HG02981 (cell line): ENCODE data around the gene CACNA1E.

Experiments
- ATAC-seq: cut with Tn5 transposase; IDR thresholded peaks from one replicate; pipeline ENCODE4 v1.9.1; 2021; ENCODE audit warnings: mild to moderate bottlenecking, moderate library complexity; ENCODE audit not compliant: unreplicated experiment

Gene CACNA1E

DNA sequence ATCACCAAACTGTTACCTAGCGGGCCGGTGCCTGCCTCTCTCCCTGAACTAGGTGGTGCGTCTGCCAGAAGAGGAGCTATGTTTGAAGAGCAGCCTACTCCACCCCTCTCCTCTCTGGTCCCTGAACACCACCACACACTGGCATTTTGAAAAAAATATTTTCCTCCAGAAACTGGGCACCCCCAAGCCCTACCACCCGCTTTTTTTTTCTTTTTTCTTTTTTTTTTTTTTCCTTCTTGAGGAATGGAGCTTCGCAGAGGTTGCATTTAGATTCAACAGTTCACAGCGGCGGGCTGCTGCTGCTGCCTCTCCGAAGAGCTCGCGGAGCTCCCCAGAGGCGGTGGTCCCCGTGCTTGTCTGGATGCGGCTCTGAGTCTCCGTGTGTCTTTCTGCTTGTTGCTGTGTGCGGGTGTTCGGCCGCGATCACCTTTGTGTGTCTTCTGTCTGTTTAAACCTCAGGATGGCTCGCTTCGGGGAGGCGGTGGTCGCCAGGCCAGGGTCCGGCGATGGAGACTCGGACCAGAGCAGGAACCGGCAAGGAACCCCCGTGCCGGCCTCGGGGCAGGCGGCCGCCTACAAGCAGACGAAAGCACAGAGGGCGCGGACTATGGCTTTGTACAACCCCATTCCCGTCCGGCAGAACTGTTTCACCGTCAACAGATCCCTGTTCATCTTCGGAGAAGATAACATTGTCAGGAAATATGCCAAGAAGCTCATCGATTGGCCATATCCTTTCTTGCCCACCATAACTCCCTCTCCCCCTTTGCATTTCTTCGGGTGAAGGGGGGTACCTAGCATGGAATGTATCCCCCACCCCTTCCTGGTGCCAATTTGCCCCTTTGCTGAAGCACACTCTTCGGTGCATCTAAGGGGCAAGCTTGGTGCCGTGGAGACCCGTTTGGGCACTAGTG, at the start of gene CACNA1E:
Gene CACNA1E, plus strand, starts transcription at position 233 of the 911 bp plus-strand sequence. Its CDS starts 228 bp downstream, at position 461.
- ATAC-seq = no peak

- no peak for ATAC-seq
Observed at GRCh38 chr1:181433931-181434330, 49.4 kb upstream of the CACNA1E start.

DNA sequence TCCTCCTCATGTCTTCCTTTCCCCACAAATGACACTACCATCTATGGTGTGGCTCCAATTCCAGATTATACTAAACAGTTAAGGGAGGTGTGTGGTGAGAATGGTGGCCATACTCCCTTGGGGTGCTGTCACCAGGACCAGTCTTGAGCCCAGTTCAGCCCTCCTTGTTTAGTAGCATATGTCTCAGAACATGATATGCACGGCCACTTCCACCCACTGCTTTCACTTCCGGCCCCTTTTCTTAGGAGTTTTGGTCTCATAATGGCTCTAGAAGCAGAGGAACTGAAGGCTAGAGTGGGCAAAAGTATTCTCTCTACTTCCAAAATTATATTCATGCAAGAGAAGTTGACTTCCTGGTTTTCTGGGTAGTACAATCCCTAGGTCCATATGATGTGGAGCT, 45.3 kb upstream of the CACNA1E start:
- no peak for ATAC-seq

DNA sequence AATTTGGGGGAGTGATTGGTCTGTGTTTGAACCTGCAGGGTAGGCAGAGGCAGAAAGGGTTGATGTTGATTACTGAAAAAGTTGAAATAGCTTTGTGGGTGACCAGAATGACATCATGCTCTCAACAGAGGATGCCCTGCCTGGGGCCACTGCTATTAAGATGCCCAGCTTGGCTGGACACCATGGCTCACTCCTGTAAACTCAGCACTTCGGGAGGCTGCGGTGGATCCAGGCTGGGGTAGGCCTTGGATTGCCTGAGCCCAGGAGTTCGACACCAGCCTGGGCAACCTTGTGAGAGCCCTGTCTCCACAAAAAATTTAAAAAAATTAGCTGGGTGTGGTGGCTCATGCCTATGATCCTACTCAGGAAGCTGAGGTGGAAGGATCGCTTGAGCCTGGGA, 42.8 kb upstream of the CACNA1E start:
- no peak for ATAC-seq

GRCh38 chr1:181442181-181442525, 41.2 kb upstream of the CACNA1E start:
- no peak for ATAC-seq

- ATAC-seq = no peak
Observed at GRCh38 chr1:181443231-181443853, 40.0 kb upstream of the CACNA1E start.

DNA sequence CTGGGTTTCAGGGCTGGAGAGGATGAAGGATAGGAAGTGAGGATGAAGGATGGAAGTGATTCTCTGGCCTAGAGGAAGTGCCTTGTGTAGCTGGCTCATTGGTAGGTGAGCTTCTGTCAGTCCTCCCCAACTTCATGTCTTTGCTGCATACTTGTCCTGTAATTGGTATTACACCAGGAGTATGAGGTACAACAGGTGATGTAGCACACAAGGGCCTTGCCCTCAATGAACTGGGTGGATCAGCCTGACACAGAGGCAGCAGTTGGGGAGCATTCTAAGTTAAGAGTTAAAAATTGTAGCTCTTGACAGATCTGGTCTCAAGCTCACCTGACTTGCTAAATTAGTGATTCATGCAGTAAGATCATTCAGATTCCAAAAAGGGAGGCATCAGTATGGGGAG, 37.9 kb upstream of the CACNA1E start:
- ATAC-seq = no peak

- ATAC-seq = no peak
Observed at GRCh38 chr1:181448461-181448860, 34.9 kb upstream of the CACNA1E start.

DNA sequence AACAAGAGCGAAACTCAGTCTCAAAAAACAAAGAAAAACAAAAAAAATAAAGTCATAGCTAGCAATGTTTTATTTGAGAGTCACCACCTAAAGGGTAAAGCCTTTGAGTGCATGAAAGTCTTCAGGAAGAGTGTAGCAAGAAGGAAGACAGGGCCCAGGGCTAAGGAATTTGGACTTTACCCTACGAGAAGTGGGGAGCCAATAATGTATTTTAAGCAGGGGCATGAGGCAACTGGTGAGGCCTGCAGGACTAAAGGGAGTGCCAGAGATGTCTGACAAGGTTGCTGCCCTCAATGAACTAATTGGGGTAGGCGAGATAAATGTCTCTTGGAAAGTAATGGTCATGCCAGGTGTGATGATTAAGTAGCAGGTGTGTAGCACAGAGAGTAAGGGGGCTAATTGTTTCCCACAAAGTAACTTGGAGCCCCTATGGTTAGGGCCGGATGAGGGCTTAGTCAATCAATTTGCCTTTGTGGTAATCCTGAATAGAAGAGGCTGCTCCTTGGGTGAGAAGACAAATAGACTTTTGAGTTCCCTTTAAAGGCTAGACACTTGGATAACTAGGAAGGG, 31.6 kb upstream of the CACNA1E start:
- ATAC-seq = no peak

- no peak for ATAC-seq
Observed at GRCh38 chr1:181452746-181453145, 30.6 kb upstream of the CACNA1E start.

DNA sequence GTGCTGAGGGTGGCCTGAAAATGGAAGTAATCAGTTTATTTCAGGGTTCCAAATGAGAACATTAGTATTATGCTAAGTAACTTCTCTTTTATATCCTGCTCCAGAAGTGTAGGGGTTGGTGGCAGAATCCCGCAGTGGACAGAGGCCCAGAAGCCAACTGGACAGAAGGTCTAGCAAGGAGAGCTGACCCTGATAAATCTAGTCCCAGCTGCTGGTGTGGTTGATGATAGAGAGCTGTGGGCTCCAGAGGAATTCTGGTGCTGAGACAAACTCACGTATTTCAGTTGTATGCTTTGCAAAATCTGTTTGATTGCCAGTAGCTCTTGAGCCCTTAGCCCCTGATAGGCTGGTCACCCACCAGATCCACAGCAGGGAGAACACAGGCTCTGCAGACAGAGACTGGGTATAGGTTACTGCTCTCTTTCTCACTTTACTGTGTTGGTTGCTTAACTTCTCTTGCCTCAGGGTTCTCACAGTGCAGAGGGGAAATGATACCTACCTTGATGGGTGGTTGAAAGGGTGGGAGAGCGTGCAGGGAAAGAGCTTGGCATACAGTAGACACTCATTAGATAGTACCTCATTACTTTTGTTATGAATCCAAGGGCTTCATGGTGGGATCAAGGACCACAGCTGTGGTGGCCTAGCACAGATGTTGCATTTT, 29.6 kb upstream of the CACNA1E start:
- no peak for ATAC-seq

GRCh38 chr1:181456551-181456950, 26.8 kb upstream of the CACNA1E start:
- no peak for ATAC-seq

DNA sequence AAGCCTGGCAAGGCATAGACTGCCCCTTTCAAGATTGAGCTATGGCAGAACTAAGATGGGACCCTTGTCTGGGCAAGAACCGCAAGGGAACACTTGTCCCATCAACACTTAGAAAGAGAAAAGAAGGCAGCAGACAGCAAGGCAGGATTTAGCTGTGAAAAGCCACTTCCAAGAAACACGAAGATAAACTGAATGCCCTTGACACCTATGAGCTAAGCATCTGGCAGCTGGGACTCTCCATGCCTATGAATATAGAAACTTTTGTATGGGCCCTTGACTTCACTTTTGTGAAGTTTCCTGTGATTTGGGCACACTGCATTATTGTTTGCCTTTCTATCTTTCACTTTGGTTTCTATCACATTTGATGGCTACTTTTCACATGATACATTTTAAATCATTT, 24.9 kb upstream of the CACNA1E start:
- ATAC-seq = no peak

GRCh38 chr1:181459067-181459466, 24.2 kb upstream of the CACNA1E start:
- ATAC-seq = no peak

DNA sequence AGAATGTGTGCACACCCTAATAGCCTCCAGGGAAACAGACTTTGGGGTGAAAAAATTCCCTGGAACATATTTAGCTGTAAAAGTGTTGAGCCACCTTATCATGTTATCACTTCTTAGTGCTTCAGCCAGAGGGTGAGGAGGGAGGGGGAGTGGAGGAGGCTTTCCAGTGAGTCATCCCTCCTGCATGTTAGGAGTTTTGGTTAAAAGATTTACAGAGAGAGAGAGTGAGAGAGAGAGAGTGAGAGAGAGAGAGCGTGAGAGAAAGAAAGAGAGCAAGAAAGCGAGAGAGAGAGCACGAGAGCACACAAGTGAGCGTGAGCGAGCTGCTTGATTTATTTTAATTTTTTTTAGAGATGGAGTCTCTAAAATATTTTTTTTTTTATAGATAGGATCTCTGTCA, 13.5 kb upstream of the CACNA1E start:
- no peak for ATAC-seq

- no peak for ATAC-seq
Observed at GRCh38 chr1:181475580-181475979, 7.7 kb upstream of the CACNA1E start.

- ATAC-seq = no peak
Observed at GRCh38 chr1:181476581-181476980, 6.7 kb upstream of the CACNA1E start.

- no peak for ATAC-seq
Observed at GRCh38 chr1:181478306-181478705, 5.0 kb upstream of the CACNA1E start.

DNA sequence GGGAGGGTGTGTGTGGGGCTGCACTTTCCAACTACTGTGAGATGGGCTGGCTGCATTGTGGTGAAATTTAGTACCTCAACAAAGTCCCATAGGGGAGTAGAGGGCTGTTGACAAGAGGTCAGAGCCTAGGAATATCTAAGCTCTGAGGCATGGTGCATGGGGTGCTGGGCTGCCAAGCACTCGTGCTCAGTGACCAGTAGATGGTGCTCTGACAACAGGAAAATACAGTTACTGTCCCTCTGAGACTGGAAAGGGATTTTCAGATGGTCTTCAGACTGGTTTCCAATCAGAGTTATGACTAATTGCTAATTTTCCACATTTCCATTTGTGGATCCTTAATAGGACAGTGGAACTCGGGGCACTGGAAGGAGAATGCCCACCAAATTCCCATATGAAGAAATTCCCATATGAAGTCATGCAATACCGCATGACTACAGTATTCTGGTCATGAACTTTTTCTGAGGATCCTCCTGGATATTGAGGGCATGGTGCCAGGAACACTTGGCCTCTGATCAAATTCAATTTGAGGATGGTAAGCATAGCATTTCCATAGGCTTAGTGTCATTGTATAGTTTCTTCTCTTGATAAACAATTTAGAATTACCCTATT, 4.1 kb upstream of the CACNA1E start:
- peak; percentile 46 for ATAC-seq

DNA sequence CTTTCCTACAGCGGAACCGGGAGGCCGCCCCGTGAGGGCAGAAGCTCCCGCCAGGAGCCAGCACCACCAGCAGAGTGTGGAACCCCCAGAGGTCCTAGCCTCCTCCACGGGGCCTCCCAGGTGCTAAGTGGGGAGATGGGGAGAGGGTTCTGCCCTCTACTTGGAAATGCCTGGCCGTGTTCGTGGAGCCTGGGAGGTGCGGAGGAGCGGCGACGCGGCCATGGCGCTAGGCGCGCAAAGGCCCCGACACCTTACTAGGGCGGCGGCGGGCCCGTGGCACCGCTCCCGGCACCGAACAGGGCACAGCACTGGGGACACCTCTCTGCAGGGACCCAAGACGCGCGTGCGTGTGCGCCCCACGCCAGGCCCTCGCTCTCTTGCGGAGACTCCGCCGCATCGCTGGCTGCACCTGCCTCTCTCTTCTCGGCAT, 1.3 kb upstream of the CACNA1E start:
- ATAC-seq = peak; percentile 2
